HepG2 (cell line): Measurements from ENCODE around the gene C16orf95. TPM values are rescaled to one million over a fixed set of nuclear protein-coding genes. Genes with fewer than 3 reads are reported as not detected.

Experiments used
- ATAC-seq: fragments of 200-7000 bp; cut with Tn5 transposase; 3 replicates; pipeline ENCODE4 v1.9.1; 2020; ENCODE audit warnings: mild to moderate bottlenecking, moderate library complexity
- BruUV-seq: library from RNA; stranded (reverse); fragments of 400-500 nt; replicated peaks from 2 replicates; lab custom pipeline; 2021; lab: Mats Ljungman, UMichigan
- CTCF ChIA-PET: fragments of 300-600 bp; formaldehyde crosslinking; extraction: SDS; loops from one replicate; lab custom pipeline; 2021; ENCODE audit warnings: low total read pairs, inconsistent platforms, low intra/inter-chr PET ratio; lab: Yijun Ruan, JAX
- POLR2A ChIA-PET: fragments of 350-600 bp; sonication (Branson Sonifier 250); formaldehyde crosslinking; loops from one replicate; lab custom pipeline; 2020; ENCODE audit warnings: antibody characterized with exemption, inconsistent platforms; lab: Yijun Ruan, JAX
- DNase-seq: peaks from one replicate; pipeline ENCODE4 v3.0.0-alpha.2; 2015; ENCODE audit warnings: low spot score
- FAIRE-seq: peaks from 3 replicates; lab custom pipeline; 2011; peaks lifted over from hg19 to GRCh38; lab: Jason Lieb, UNC
- H2AFZ ChIP-seq: one replicate; pipeline ENCODE4 v1.6.1; 2011; ENCODE audit warnings: low read length, inconsistent platforms
- H3K27ac ChIP-seq: fragments of 300-600 bp; 3 replicates; pipeline ENCODE4 v1.8.0; 2011; ENCODE audit warnings: mixed run types, mild to moderate bottlenecking, mixed read lengths, low read length, inconsistent platforms; ENCODE audit not compliant: insufficient read depth; ENCODE audit errors: extremely low read length
- H3K27me3 ChIP-seq, 2 experiments: fragments of 200-600 bp in 1 of 2; 2 replicates in 1 of 2; 3 replicates in 1 of 2; pipeline versions ENCODE4 v1.6.0 to v1.8.0; 2011; ENCODE audit warnings: low read length in 2 of 2, mild to moderate bottlenecking in 2 of 2, moderate library complexity in 2 of 2, inconsistent platforms in 1 of 2; ENCODE audit not compliant: insufficient read depth in 2 of 2, control insufficient read depth in 1 of 2
- H3K36me3 ChIP-seq, 2 experiments: fragments of 200-600 bp in 1 of 2; replicated peaks in 1 of 2; 2 replicates in 1 of 2; 3 replicates in 1 of 2; pipeline versions ENCODE4 v1.5.1 to v1.8.0; 2011; ENCODE audit warnings: low read length in 2 of 2, inconsistent platforms in 1 of 2; ENCODE audit not compliant: insufficient read depth in 2 of 2, control insufficient read depth in 1 of 2
- H3K4me1 ChIP-seq: 2 replicates; pipeline ENCODE4 v1.5.1; 2012; ENCODE audit warnings: low read length, inconsistent platforms; ENCODE audit not compliant: insufficient read depth
- H3K4me2 ChIP-seq: 2 replicates; pipeline ENCODE4 v1.6.0; 2011; ENCODE audit warnings: low read depth, low read length, inconsistent platforms
- H3K4me3 ChIP-seq, 3 experiments: fragments of 200-600 bp in 1 of 3; sonication (generic), shearing (Covaris generic) in 1 of 3; replicated peaks in 1 of 3; 2 replicates each; pipeline ENCODE4 v1.5.1; 2011 to 2016; ENCODE audit warnings: low read length in 3 of 3, inconsistent platforms in 2 of 3, low read depth in 2 of 3, mild to moderate bottlenecking in 2 of 3, control low read depth in 1 of 3, mixed read lengths in 1 of 3; ENCODE audit not compliant: insufficient read depth in 1 of 3
- H3K79me2 ChIP-seq: one replicate; pipeline ENCODE4 v1.6.1; 2011; ENCODE audit warnings: low read length, inconsistent platforms; ENCODE audit not compliant: insufficient read depth
- H3K9ac ChIP-seq: 2 replicates; pipeline ENCODE4 v1.6.0; 2011; ENCODE audit warnings: mild to moderate bottlenecking, low read depth, low read length, inconsistent platforms; ENCODE audit not compliant: insufficient read depth
- H3K9me3 ChIP-seq: 2 replicates; pipeline ENCODE4 v1.5.1; 2012; ENCODE audit warnings: mild to moderate bottlenecking, low read length
- H4K20me1 ChIP-seq: 2 replicates; pipeline ENCODE4 v1.6.0; 2011; ENCODE audit warnings: inconsistent platforms, mild to moderate bottlenecking, low read length, moderate library complexity; ENCODE audit not compliant: insufficient read depth
- AGO2 ChIP-seq: fragments of 200-400 bp; formaldehyde crosslinking; optimal IDR thresholded peaks from 2 replicates; pipeline ENCODE3; 2017; ENCODE audit warnings: mild to moderate bottlenecking, low read depth, low read length, moderate library complexity
- CHD2 ChIP-seq: IDR thresholded peaks from 2 replicates; pipeline ENCODE4 v1.6.1; 2011; ENCODE audit warnings: low read depth, low read length, improper control_type of control experiment
- EHMT2 ChIP-seq: fragments of 200-600 bp; sonication (generic); IDR thresholded peaks from 2 replicates; pipeline ENCODE4 v1.7.0; 2017; ENCODE audit warnings: antibody characterized with exemption, low read depth, low read length, borderline replicate concordance
- FOSL2 ChIP-seq: sonication (generic); formaldehyde crosslinking; IDR thresholded peaks from 2 replicates; pipeline ENCODE4 v1.4.0; 2020; ENCODE audit warnings: missing genetic modification reagents
- HHEX ChIP-seq: IDR thresholded peaks from 2 replicates; pipeline ENCODE4 v1.6.1; 2016; ENCODE audit warnings: control low read depth
- KLF12 ChIP-seq: sonication (generic); formaldehyde crosslinking; IDR thresholded peaks from 2 replicates; pipeline ENCODE4 v1.4.0; 2020; ENCODE audit warnings: missing genetic modification reagents, borderline replicate concordance
- KLF15 ChIP-seq: sonication (generic); formaldehyde crosslinking; IDR thresholded peaks from 2 replicates; pipeline ENCODE4 v1.8.1; 2023; ENCODE audit warnings: borderline replicate concordance, mild to moderate bottlenecking, inconsistent platforms, missing genetic modification reagents, mixed read lengths
- NRL ChIP-seq: sonication (generic); formaldehyde crosslinking; IDR thresholded peaks from 2 replicates; pipeline ENCODE4 v1.5.0; 2020; ENCODE audit warnings: missing genetic modification reagents, mild to moderate bottlenecking, moderate library complexity, borderline replicate concordance
- POLR2A ChIP-seq, 2 experiments: IDR thresholded peaks; 2 replicates each; pipeline ENCODE4 v1.6.1; 2011; ENCODE audit warnings: low read depth in 2 of 2, low read length in 2 of 2, mild to moderate bottlenecking in 1 of 2, moderate library complexity in 1 of 2; ENCODE audit not compliant: insufficient read depth in 1 of 2
- SAFB2 ChIP-seq: sonication (generic); formaldehyde crosslinking; IDR thresholded peaks from 2 replicates; pipeline ENCODE4 v1.5.1; 2020; ENCODE audit warnings: missing genetic modification reagents, low read depth, mild to moderate bottlenecking, borderline replicate concordance
- SNAPC2 ChIP-seq: sonication (generic); formaldehyde crosslinking; IDR thresholded peaks from 2 replicates; pipeline ENCODE4 v1.8.1; 2022; ENCODE audit warnings: mild to moderate bottlenecking, missing genetic modification reagents
- THYN1 ChIP-seq: sonication (generic); formaldehyde crosslinking; IDR thresholded peaks from 2 replicates; pipeline ENCODE4 v1.8.1; 2023; ENCODE audit warnings: low read depth, mild to moderate bottlenecking, moderate library complexity, missing genetic modification reagents, borderline replicate concordance
- TOE1 ChIP-seq: sonication (generic); formaldehyde crosslinking; IDR thresholded peaks from 2 replicates; pipeline ENCODE4 v1.4.0; 2020; ENCODE audit warnings: mild to moderate bottlenecking, missing genetic modification reagents
- TSC22D2 ChIP-seq: sonication (generic); formaldehyde crosslinking; IDR thresholded peaks from 2 replicates; pipeline ENCODE4 v1.5.1; 2020; ENCODE audit warnings: missing genetic modification reagents, mild to moderate bottlenecking, borderline replicate concordance
- YEATS4 ChIP-seq: sonication (generic); formaldehyde crosslinking; IDR thresholded peaks from 2 replicates; pipeline ENCODE4 v1.4.0; 2020; ENCODE audit warnings: missing genetic modification reagents, borderline replicate concordance
- ZMYM3 ChIP-seq: sonication (generic); formaldehyde crosslinking; IDR thresholded peaks from 2 replicates; pipeline ENCODE4 v1.5.1; 2020; ENCODE audit warnings: mild to moderate bottlenecking, missing genetic modification reagents
- ZNF530 ChIP-seq: sonication (generic); formaldehyde crosslinking; IDR thresholded peaks from 2 replicates; pipeline ENCODE4 v1.5.0; 2020; ENCODE audit warnings: low read depth, mild to moderate bottlenecking, missing genetic modification reagents
- ZNF772 ChIP-seq: sonication (generic); formaldehyde crosslinking; IDR thresholded peaks from 2 replicates; pipeline ENCODE4 v1.5.0; 2020; ENCODE audit warnings: mild to moderate bottlenecking, missing genetic modification reagents
- WGBS: methylation state at CpG from one replicate; pipeline ENCODE4 v1.1.6; 2017; ENCODE audit warnings: low lambda C conversion rate; 5-methylcytosine and 5-hydroxymethylcytosine counted together
- in situ Hi-C: cut with HindIII; loops from 2 replicates; pipeline ENCODE4 v1.10.0; 2017; ENCODE audit warnings: low pct_unique_long_range_greater_than_20kb; ENCODE audit not compliant: extremely low pct_ligation_motif_present
- intact Hi-C: fragments of 100-400 bp; cut with micrococcal nuclease; formaldehyde crosslinking; loops from one replicate; pipeline ENCODE4 v1.10.0; 2022; ENCODE audit not compliant: unreplicated experiment
- polyA plus RNA-seq, 8 experiments: library from polyadenylated mRNA; depleted of rRNA in 3 of 8; stranded (reverse) in 7 of 8; unstranded in 1 of 8; fragments of >200 nt; fragmentation: Illumina TruSeq in 4 of 8; extraction: Trizol in 4 of 8; gene quantifications; 2 replicates each; pipeline versions ENCODE4 v1.2.1 to v1.2.3, GENCODE V29; 2011 to 2016; ENCODE audit warnings: low read depth in 4 of 8, missing spikeins in 1 of 8, mixed read lengths in 1 of 8; ENCODE audit not compliant: insufficient read depth in 1 of 8
- total RNA-seq, 5 experiments: library from RNA; depleted of rRNA; stranded (reverse); fragments of >200 nt; fragmentation: Illumina TruSeq; extraction: Trizol; gene quantifications; 2 replicates each; pipeline ENCODE4 v1.2.3, GENCODE V29; 2016; ENCODE audit warnings: low read depth in 1 of 5
- TF ChIP-seq, protein P1 (sequence below), 2 experiments: fragments of 450-650 bp in 1 of 2; sonication (generic) in 1 of 2; formaldehyde crosslinking; IDR thresholded peaks; 2 replicates each; pipeline versions ENCODE4 v1.5.0 to v1.8.0; 2020 to 2022; ENCODE audit warnings: mild to moderate bottlenecking in 1 of 2, missing genetic modification reagents in 1 of 2
- TF ChIP-seq, protein P2 (sequence below): sonication (generic); formaldehyde crosslinking; conservative IDR thresholded peaks from 2 replicates; pipeline ENCODE4 v1.4.0; 2020; ENCODE audit warnings: missing genetic modification reagents
- TF ChIP-seq, protein P3 (sequence below): sonication (generic); formaldehyde crosslinking; IDR thresholded peaks from 2 replicates; pipeline ENCODE4 v1.5.1; 2020; ENCODE audit warnings: missing genetic modification reagents, mild to moderate bottlenecking, borderline replicate concordance

The C16orf95 gene
- total and polyA plus RNA-seq, 2 of the 13 experiments (the other 11 are each of a cell fraction or from before 2014, with no cell fraction given) = 2.8 to 8.6 TPM

DNA sequence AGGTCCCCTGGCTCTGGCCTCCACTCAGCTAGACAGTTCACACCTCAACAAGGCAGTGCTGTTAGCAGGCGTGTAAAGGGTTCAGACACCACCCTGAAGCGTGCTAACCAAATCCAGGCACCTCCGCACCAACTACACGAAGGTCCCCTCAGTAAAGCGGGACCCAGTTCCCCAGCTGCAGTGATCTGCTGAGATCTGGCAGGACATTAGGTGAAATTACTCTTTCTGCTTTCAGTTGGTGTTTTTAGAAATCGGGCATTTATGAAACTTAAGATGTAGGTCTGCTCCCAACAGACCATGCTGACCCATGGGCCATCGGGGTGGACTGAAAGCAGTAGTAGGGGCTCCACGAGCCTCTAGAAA lies 39.3 kb upstream of the C16orf95 start:
- Histone ChIP-seq H3K79me2 (peaks cover 95% of the 10 kb centered on the region), H3K4me1 (peaks cover 64% of the 10 kb centered on the region)
- ATAC-seq = peak; percentile 2
- TF ChIP-seq, protein P1, sequence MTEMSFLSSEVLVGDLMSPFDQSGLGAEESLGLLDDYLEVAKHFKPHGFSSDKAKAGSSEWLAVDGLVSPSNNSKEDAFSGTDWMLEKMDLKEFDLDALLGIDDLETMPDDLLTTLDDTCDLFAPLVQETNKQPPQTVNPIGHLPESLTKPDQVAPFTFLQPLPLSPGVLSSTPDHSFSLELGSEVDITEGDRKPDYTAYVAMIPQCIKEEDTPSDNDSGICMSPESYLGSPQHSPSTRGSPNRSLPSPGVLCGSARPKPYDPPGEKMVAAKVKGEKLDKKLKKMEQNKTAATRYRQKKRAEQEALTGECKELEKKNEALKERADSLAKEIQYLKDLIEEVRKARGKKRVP (CRISPR knock-in tag; IDR thresholded peaks at IDR 0.05) = no peak
- TF ChIP-seq EHMT2 (no peak), ZMYM3 (CRISPR knock-in tag) (no peak), ZNF530 (CRISPR knock-in tag) (no peak), ZNF772 (CRISPR knock-in tag) (0 out of 2 replicates have a peak, but pooled peaks have one; percentile 25), KLF12 (CRISPR knock-in tag) (no peak), AGO2 (peak; percentile 27), TOE1 (no peak), NRL (0 out of 2 replicates have a peak, but pooled peaks have one; percentile 29), YEATS4 (CRISPR knock-in tag) (no peak), CHD2 (no peak), FOSL2 (CRISPR knock-in tag) (no peak), KLF15 (CRISPR knock-in tag) (no peak), THYN1 (CRISPR knock-in tag) (no peak), SNAPC2 (CRISPR knock-in tag) (0 out of 2 replicates have a peak, but pooled peaks have one; percentile 39), SAFB2 (CRISPR knock-in tag) (no peak), POLR2A (IDR thresholded peaks at IDR 0.05; ENCODE audit: insufficient read depth in 1 of 2, low read depth in 2 of 2, low read length in 2 of 2) (peak in 1 of 2 experiments; percentile 19; a peak in 1 of 4 replicates), TSC22D2 (CRISPR knock-in tag) (0 out of 2 replicates have a peak, but pooled peaks have one; percentile 56), HHEX (no peak)
- TF ChIP-seq, protein P2, sequence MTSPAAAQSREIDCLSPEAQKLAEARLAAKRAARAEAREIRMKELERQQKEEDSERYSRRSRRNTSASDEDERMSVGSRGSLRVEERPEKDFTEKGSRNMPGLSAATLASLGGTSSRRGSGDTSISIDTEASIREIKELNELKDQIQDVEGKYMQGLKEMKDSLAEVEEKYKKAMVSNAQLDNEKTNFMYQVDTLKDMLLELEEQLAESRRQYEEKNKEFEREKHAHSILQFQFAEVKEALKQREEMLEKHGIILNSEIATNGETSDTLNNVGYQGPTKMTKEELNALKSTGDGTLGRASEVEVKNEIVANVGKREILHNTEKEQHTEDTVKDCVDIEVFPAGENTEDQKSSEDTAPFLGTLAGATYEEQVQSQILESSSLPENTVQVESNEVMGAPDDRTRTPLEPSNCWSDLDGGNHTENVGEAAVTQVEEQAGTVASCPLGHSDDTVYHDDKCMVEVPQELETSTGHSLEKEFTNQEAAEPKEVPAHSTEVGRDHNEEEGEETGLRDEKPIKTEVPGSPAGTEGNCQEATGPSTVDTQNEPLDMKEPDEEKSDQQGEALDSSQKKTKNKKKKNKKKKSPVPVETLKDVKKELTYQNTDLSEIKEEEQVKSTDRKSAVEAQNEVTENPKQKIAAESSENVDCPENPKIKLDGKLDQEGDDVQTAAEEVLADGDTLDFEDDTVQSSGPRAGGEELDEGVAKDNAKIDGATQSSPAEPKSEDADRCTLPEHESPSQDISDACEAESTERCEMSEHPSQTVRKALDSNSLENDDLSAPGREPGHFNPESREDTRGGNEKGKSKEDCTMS (CRISPR knock-in tag) = peak; percentile 38; the same call in 1 of the 2 replicates
- TF ChIP-seq, protein P3, sequence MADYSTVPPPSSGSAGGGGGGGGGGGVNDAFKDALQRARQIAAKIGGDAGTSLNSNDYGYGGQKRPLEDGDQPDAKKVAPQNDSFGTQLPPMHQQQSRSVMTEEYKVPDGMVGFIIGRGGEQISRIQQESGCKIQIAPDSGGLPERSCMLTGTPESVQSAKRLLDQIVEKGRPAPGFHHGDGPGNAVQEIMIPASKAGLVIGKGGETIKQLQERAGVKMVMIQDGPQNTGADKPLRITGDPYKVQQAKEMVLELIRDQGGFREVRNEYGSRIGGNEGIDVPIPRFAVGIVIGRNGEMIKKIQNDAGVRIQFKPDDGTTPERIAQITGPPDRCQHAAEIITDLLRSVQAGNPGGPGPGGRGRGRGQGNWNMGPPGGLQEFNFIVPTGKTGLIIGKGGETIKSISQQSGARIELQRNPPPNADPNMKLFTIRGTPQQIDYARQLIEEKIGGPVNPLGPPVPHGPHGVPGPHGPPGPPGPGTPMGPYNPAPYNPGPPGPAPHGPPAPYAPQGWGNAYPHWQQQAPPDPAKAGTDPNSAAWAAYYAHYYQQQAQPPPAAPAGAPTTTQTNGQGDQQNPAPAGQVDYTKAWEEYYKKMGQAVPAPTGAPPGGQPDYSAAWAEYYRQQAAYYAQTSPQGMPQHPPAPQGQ (CRISPR knock-in tag) = no peak

More for the DNA sequence above, 39.3 kb upstream of the C16orf95 start:
- no peak for FAIRE-seq
- H3K4me2 ChIP-seq = peak overlapping the region; percentile 52
- intact Hi-C loops (loop anchor here (5.0 kb wide), 1 partner anchor 39 kb away; the partner anchor contains the start of gene C16orf95), in situ Hi-C loops (no loop called here)
- POLR2A ChIA-PET = interaction anchor here (1.1 to 18.0 kb wide), 5 partner anchors 10 to 38 kb away, joined by 3 to 265 read pairs (median 6); partner anchors contain the start of gene FBXO31
- H2AFZ ChIP-seq = no peak overlapping the region
- H3K4me3 ChIP-seq = peak overlapping the region in 1 of 3 experiments; percentile 29; a peak in 1 of 6 replicates
- 86% methylated on average over 8 of the region's 8 CpGs for WGBS
- H3K27me3 ChIP-seq = no peaks in the 10 kb centered on the region
- no peak for DNase-seq
- peak overlapping the region; percentile 76 for H3K27ac ChIP-seq
- peaks cover 93% of the 10 kb centered on the region for H4K20me1 ChIP-seq
- H3K9me3 ChIP-seq = no peaks in the 10 kb centered on the region
- peak overlapping the region; percentile 29; the same call in 1 of the 2 replicates for H3K9ac ChIP-seq
- H3K36me3 ChIP-seq = peaks cover 48 to 91% of the 10 kb centered on the region in 2 experiments
- CTCF ChIA-PET = no interaction called here
- no TSS peak for BruUV-seq
